Neural progenitor cell (in vitro differentiated cells): Measurements from ENCODE around the gene GALNT7. TPM values are rescaled to one million over a fixed set of nuclear protein-coding genes. Genes with fewer than 3 reads are reported as not detected.
"Not testable (repeated sequence)": the region's sequence is repeated elsewhere in the genome, so short reads cannot be mapped to it uniquely, and the experiment has no call there.

ENCODE experiments used
- DNase-seq: peaks from one replicate; pipeline ENCODE4 v3.0.0-alpha.2; 2016; ENCODE audit warnings: low spot score
- H2AFZ ChIP-seq: fragments of 200-600 bp; sonication (generic); replicated peaks from 2 replicates; pipeline ENCODE4 v1.6.1; 2016; ENCODE audit warnings: antibody characterized with exemption
- H3F3A ChIP-seq: fragments of 200-600 bp; sonication (generic); 2 replicates; pipeline ENCODE4 v1.6.1; 2016; ENCODE audit warnings: antibody characterized with exemption, low read depth
- H3K27ac ChIP-seq: fragments of 200-600 bp; sonication (generic); 2 replicates; pipeline ENCODE4 v1.5.1; 2016; ENCODE audit warnings: mild to moderate bottlenecking
- H3K27me3 ChIP-seq: fragments of 200-600 bp; sonication (generic); 2 replicates; pipeline ENCODE4 v1.6.1; 2016; ENCODE audit warnings: mild to moderate bottlenecking, moderate library complexity
- H3K36me3 ChIP-seq: fragments of 200-600 bp; sonication (generic); 2 replicates; pipeline ENCODE4 v1.5.1; 2016
- H3K4me1 ChIP-seq: fragments of 200-600 bp; sonication (generic); 2 replicates; pipeline ENCODE4 v1.6.1; 2016; ENCODE audit warnings: mixed run types
- H3K4me2 ChIP-seq: fragments of 200-600 bp; sonication (generic); 2 replicates; pipeline ENCODE4 v1.6.1; 2016
- H3K4me3 ChIP-seq: fragments of 200-600 bp; sonication (generic); 2 replicates; pipeline ENCODE4 v1.5.1; 2016
- H3K79me2 ChIP-seq: fragments of 200-600 bp; sonication (generic); 2 replicates; pipeline ENCODE4 v1.6.1; 2016; ENCODE audit warnings: low read depth
- H3K9ac ChIP-seq: fragments of 200-600 bp; sonication (generic); 2 replicates; pipeline ENCODE4 v1.6.1; 2016
- H3K9me3 ChIP-seq: fragments of 200-600 bp; sonication (generic); 2 replicates; pipeline ENCODE4 v1.5.1; 2016; ENCODE audit warnings: low read depth
- H4K20me1 ChIP-seq: fragments of 200-600 bp; sonication (generic); 2 replicates; pipeline ENCODE4 v1.6.1; 2016; ENCODE audit warnings: low read depth
- H3K27ac Mint-ChIP-seq: 3 replicates; pipeline ENCODE4 v1.8.0; 2021; ENCODE audit warnings: mixed read lengths
- H3K27me3 Mint-ChIP-seq: 2 replicates; pipeline ENCODE4 v1.8.0; 2022; ENCODE audit warnings: low read depth, mild to moderate bottlenecking, inconsistent platforms, moderate library complexity, mixed read lengths; ENCODE audit not compliant: insufficient read depth
- H3K36me3 Mint-ChIP-seq: 3 replicates; pipeline ENCODE4 v1.8.0; 2021; ENCODE audit warnings: mixed read lengths
- H3K4me1 Mint-ChIP-seq: 3 replicates; pipeline ENCODE4 v1.8.0; 2021; ENCODE audit warnings: mixed read lengths
- H3K4me3 Mint-ChIP-seq: 3 replicates; pipeline ENCODE4 v1.8.0; 2021; ENCODE audit warnings: mild to moderate bottlenecking, moderate library complexity, mixed read lengths
- H3K9me3 Mint-ChIP-seq: 3 replicates; pipeline ENCODE4 v1.8.0; 2020; ENCODE audit warnings: mixed read lengths
- EZH2 ChIP-seq: fragments of 200-600 bp; sonication (generic); IDR thresholded peaks from 2 replicates; pipeline ENCODE4 v1.6.1; 2017; ENCODE audit warnings: antibody characterized with exemption, mild to moderate bottlenecking, moderate library complexity
- EZH2phosphoT487 ChIP-seq: fragments of 200-600 bp; sonication (generic); IDR thresholded peaks from 2 replicates; pipeline ENCODE4 v1.6.1; 2017; ENCODE audit warnings: antibody characterized with exemption
- total RNA-seq: library from RNA; depleted of rRNA; stranded (reverse); fragments of >200 nt; gene quantifications from 2 replicates; pipeline ENCODE4 v1.2.3, GENCODE V29; 2015; ENCODE audit warnings: low replicate concordance
- TF ChIP-seq, protein P1 (sequence below): fragments of 200-600 bp; sonication (generic); IDR thresholded peaks from 2 replicates; pipeline ENCODE4 v1.5.1; 2017; ENCODE audit warnings: antibody characterized with exemption, mild to moderate bottlenecking

The GALNT7 gene
- total RNA-seq, 1 donor from 2014 or later: 62.3 TPM

GRCh38 chr4:173182403-173182802 lies 13.8 kb downstream of the GALNT7 start:
- Mint-ChIP-seq H3K36me3 (peaks cover 10% of the 10 kb centered on the region), H3K4me3 (no peak overlapping the region), H3K4me1 (no peaks in the 10 kb centered on the region), H3K9me3 (no peaks in the 10 kb centered on the region), H3K27me3 (no peaks in the 10 kb centered on the region), H3K27ac (no peak overlapping the region)
- Histone ChIP-seq H3K4me2 (no peak overlapping the region), H3K9me3 (no peaks in the 10 kb centered on the region), H3K9ac (no peak overlapping the region), H3K27me3 (no peaks in the 10 kb centered on the region), H3K4me1 (peaks cover 2% of the 10 kb centered on the region), H3K27ac (no peak overlapping the region), H3K79me2 (peaks cover 92% of the 10 kb centered on the region), H3K4me3 (no peak overlapping the region), H2AFZ (no peak overlapping the region), H3F3A (peaks cover under 1% of the 10 kb centered on the region), H4K20me1 (peaks cover 20% of the 10 kb centered on the region), H3K36me3 (no peaks in the 10 kb centered on the region)
- DNase-seq: no peak
- TF ChIP-seq, protein P1, sequence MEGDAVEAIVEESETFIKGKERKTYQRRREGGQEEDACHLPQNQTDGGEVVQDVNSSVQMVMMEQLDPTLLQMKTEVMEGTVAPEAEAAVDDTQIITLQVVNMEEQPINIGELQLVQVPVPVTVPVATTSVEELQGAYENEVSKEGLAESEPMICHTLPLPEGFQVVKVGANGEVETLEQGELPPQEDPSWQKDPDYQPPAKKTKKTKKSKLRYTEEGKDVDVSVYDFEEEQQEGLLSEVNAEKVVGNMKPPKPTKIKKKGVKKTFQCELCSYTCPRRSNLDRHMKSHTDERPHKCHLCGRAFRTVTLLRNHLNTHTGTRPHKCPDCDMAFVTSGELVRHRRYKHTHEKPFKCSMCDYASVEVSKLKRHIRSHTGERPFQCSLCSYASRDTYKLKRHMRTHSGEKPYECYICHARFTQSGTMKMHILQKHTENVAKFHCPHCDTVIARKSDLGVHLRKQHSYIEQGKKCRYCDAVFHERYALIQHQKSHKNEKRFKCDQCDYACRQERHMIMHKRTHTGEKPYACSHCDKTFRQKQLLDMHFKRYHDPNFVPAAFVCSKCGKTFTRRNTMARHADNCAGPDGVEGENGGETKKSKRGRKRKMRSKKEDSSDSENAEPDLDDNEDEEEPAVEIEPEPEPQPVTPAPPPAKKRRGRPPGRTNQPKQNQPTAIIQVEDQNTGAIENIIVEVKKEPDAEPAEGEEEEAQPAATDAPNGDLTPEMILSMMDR: no peak
- TF ChIP-seq EZH2phosphoT487: no peak
- no peak for TF ChIP-seq EZH2

- not testable (repeated sequence) for H3K27ac ChIP-seq, H3K9me3 Mint-ChIP-seq, H3K9me3 ChIP-seq, H3K27me3 Mint-ChIP-seq, H3K4me3 Mint-ChIP-seq, H3K4me1 Mint-ChIP-seq, H3K36me3 ChIP-seq, H2AFZ ChIP-seq, H3K27me3 ChIP-seq, DNase-seq, H3F3A ChIP-seq, H3K4me3 ChIP-seq, H3K4me2 ChIP-seq, H3K27ac Mint-ChIP-seq, H3K9ac ChIP-seq, H3K4me1 ChIP-seq
- Histone ChIP-seq H4K20me1 (peaks cover 12% of the 10 kb centered on the region), H3K79me2 (peaks cover 92% of the 10 kb centered on the region)
- peaks cover 10% of the 10 kb centered on the region for H3K36me3 Mint-ChIP-seq
Observed at GRCh38 chr4:173183659-173184247, 15.1 kb downstream of the GALNT7 start.

DNA sequence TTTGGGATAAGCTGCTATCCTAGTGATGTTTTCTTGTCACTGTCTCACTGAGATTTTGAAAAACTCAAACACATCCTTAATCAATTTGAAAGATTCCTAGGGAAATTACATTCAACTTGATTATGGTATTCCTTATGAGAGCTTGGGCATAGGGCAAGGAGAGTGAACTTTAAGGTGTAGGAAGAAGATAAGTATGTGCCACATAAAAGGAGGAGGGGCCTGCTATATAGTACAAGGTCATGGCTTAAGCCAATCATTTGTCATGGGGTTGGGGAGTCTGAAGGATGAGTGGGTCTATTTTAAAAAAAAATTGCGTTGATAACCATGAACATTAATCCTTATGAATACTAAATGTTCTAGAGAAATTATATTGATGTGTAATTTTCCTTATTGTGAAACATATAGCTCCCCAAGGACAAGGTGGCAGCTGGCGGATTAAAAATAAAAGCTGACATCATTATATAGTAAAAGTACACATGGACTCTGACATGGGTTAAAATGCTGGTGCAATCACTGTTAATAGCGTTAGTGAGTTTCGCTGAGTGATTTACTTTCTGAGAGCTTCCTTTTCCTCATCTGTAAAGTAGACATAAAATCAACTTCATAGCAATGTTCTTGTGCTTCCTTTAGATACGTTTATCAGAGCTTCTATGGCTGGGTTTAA lies 17.4 kb downstream of the GALNT7 start:
- Histone ChIP-seq H3K9me3 (no peaks in the 10 kb centered on the region), H3K36me3 (no peaks in the 10 kb centered on the region), H3K9ac (no peak overlapping the region), H3K4me2 (no peak overlapping the region), H3K27ac (no peak overlapping the region), H3K27me3 (no peaks in the 10 kb centered on the region), H3K4me3 (no peak overlapping the region), H3F3A (no peaks in the 10 kb centered on the region), H4K20me1 (peaks cover 11% of the 10 kb centered on the region), H2AFZ (no peak overlapping the region), H3K4me1 (no peaks in the 10 kb centered on the region), H3K79me2 (peaks cover 92% of the 10 kb centered on the region)
- Mint-ChIP-seq H3K27ac (no peak overlapping the region), H3K4me1 (peaks cover 3% of the 10 kb centered on the region), H3K36me3 (peaks cover 10% of the 10 kb centered on the region), H3K9me3 (no peaks in the 10 kb centered on the region), H3K27me3 (no peaks in the 10 kb centered on the region), H3K4me3 (no peak overlapping the region)
- TF ChIP-seq, protein P1: no peak
- TF ChIP-seq EZH2 (no peak), EZH2phosphoT487 (no peak)
- DNase-seq: no peak

GRCh38 chr4:173187732-173188131 lies 19.1 kb downstream of the GALNT7 start:
- Mint-ChIP-seq H3K27ac (no peak overlapping the region), H3K27me3 (no peaks in the 10 kb centered on the region), H3K36me3 (peaks cover 10% of the 10 kb centered on the region), H3K4me1 (peaks cover 6% of the 10 kb centered on the region), H3K4me3 (no peak overlapping the region), H3K9me3 (no peaks in the 10 kb centered on the region)
- Histone ChIP-seq H4K20me1 (peaks cover 19% of the 10 kb centered on the region), H3K4me2 (no peak overlapping the region), H3K9ac (no peak overlapping the region), H3K4me1 (no peaks in the 10 kb centered on the region), H3K4me3 (no peak overlapping the region), H3K36me3 (no peaks in the 10 kb centered on the region), H3F3A (no peaks in the 10 kb centered on the region), H3K9me3 (no peaks in the 10 kb centered on the region), H3K27me3 (no peaks in the 10 kb centered on the region), H2AFZ (no peak overlapping the region), H3K27ac (no peak overlapping the region), H3K79me2 (peaks cover 92% of the 10 kb centered on the region)
- DNase-seq: no peak
- TF ChIP-seq EZH2phosphoT487: no peak
- TF ChIP-seq, protein P1: no peak
- no peak for TF ChIP-seq EZH2
